Kidney capillary endothelial cell (primary cell): Measurements from ENCODE around the gene HMCN2.
"Not testable (repeated sequence)": the region's sequence is repeated elsewhere in the genome, so short reads cannot be mapped to it uniquely, and the experiment has no call there.

ENCODE experiments used
- DNase-seq: peaks from one replicate; pipeline ENCODE4 v3.0.0-alpha.2; 2018; ENCODE audit warnings: low spot score

The HMCN2 gene

GRCh38 chr9:130432796-130433167 lies 167.2 kb downstream of the HMCN2 start:
- DNase-seq, result no peak

GRCh38 chr9:130433168-130433946 lies 167.8 kb downstream of the HMCN2 start:
- DNase-seq, result peak; percentile 63

- no peak for DNase-seq
Measured at GRCh38 chr9:130433947-130434262, 168.3 kb downstream of the HMCN2 start.

- not testable (repeated sequence) for DNase-seq
Measured at GRCh38 chr9:130434656-130435055, 169.1 kb downstream of the HMCN2 start.

- DNase-seq, result no peak
Measured at GRCh38 chr9:130437011-130437789, 171.6 kb downstream of the HMCN2 start.

GRCh38 chr9:130438382-130438981 lies 172.9 kb downstream of the HMCN2 start:
- DNase-seq, result no peak

GRCh38 chr9:130441031-130441430 lies 175.5 kb downstream of the HMCN2 start:
- DNase-seq, result no peak

GRCh38 chr9:130442746-130443455 lies 177.3 kb downstream of the HMCN2 start:
- DNase-seq, result no peak

- no peak for DNase-seq
Measured at GRCh38 chr9:130443456-130443801, 177.9 kb downstream of the HMCN2 start.

- DNase-seq, result no peak
Measured at GRCh38 chr9:130443840-130444492, 178.4 kb downstream of the HMCN2 start.

GRCh38 chr9:130444565-130445221 lies 179.1 kb downstream of the HMCN2 start, which contains the start of gene ASS1:
Gene ASS1 (plus strand): TSS chr9:130444961. CDS start chr9:130452229, 7,268 bp downstream.
- DNase-seq, result no peak

- DNase-seq, result no peak
Measured at GRCh38 chr9:130445268-130445983, 179.9 kb downstream of the HMCN2 start.

- DNase-seq, result no peak
Measured at GRCh38 chr9:130446101-130446861, 180.7 kb downstream of the HMCN2 start.

GRCh38 chr9:130447193-130447816 lies 181.7 kb downstream of the HMCN2 start:
- DNase-seq, result no peak

GRCh38 chr9:130448035-130448624 lies 182.6 kb downstream of the HMCN2 start:
- DNase-seq, result no peak

GRCh38 chr9:130448771-130449603 lies 183.4 kb downstream of the HMCN2 start:
- DNase-seq, result no peak

GRCh38 chr9:130450344-130451003 lies 184.9 kb downstream of the HMCN2 start:
- no peak for DNase-seq

- DNase-seq, result no peak
Measured at GRCh38 chr9:130451004-130451390, 185.4 kb downstream of the HMCN2 start.
